Large intestine (tissue), 3 donors: Measurements from ENCODE around the gene RPL41. TPM values are rescaled to one million over a fixed set of nuclear protein-coding genes. Genes with fewer than 3 reads are reported as not detected.
A peak's percentile ranks its signal among the peaks of the same experiment; 100 is the strongest.
"Not testable (repeated sequence)": the region's sequence is repeated elsewhere in the genome, so short reads cannot be mapped to it uniquely, and the experiment has no call there.

Experiments
- DNase-seq, 2 donors: peaks; one replicate each; pipeline versions ENCODE4 v3.0.0 to v3.0.0-alpha.2; 2013
- H3K27ac ChIP-seq: one replicate; pipeline ENCODE4 v1.5.1; 2013; ENCODE audit warnings: low read length
- H3K27me3 ChIP-seq: 2 replicates; pipeline ENCODE4 v1.6.1; 2013; ENCODE audit warnings: low read length; ENCODE audit not compliant: control insufficient read depth, insufficient read depth
- H3K36me3 ChIP-seq: 2 replicates; pipeline ENCODE4 v1.6.1; 2013; ENCODE audit warnings: low read length; ENCODE audit not compliant: control insufficient read depth, insufficient read depth
- H3K4me1 ChIP-seq: one replicate; pipeline ENCODE4 v1.6.1; 2013; ENCODE audit warnings: low read length; ENCODE audit not compliant: control insufficient read depth, insufficient read depth
- H3K4me3 ChIP-seq: one replicate; pipeline ENCODE4 v1.5.1; 2013; ENCODE audit warnings: low read length
- H3K9me3 ChIP-seq: one replicate; pipeline ENCODE4 v1.6.1; 2013; ENCODE audit warnings: mild to moderate bottlenecking, low read depth, low read length, moderate library complexity; ENCODE audit not compliant: control insufficient read depth
- WGBS: methylation state at CpG from one replicate; pipeline ENCODE4 v1.1.5; 2013; ENCODE audit warnings: low lambda C conversion rate; ENCODE audit not compliant: insufficient coverage; 5-methylcytosine and 5-hydroxymethylcytosine counted together
- polyA plus RNA-seq: library from polyadenylated mRNA; unstranded; fragments of 120-200 nt; gene quantifications from one replicate; pipeline ENCODE4 v1.2.1, GENCODE V29; 2013

RPL41 gene
- polyA plus RNA-seq, 1 donor: 5,871 TPM

DNA sequence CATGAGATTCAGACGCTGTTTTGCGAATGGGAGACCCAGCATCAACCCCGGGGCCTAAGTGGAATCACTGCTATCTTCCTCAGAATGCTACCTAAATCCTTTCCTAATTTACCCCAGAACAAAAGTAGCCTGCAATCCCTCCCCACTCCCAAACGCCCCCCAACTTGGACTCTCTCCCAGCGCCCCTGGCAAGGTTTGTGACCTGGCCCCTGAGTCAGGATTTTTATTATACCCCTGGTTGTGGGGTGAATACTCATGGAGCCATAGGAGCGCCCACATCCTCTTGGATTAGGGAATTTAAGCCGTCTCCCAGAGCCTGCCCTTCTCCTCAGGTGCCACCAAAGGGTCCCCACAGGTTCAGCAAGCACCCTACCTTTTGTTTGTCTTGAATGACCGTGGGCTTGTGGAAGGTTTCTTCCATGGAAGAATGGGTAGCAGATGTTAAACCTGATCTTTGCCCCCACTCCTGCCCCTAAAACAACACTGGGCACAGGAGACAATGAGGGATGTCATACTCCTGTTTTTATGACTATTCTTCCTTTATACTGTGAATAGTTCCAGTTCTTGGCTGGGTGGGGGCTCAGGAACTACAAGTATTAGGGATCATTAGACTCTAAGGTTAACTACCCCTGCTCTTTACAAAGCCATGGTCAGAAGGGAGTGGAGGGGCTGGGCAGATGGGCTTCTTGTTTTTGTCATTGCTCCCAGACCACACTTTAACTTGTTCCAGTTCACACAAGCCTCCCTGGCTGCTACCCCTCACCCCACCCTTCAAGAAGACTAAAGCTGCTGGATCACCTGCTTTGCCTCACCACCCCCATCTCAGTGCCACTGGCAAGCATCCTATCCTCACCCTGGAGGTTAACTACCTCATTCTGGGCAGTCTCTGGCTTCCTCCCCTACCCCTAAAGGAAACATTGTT is 36.6 kb downstream of the RPL41 start:
- H3K4me3 ChIP-seq: peak overlapping the region; percentile 71
- no peaks in the 10 kb centered on the region for H3K27me3 ChIP-seq
- peaks cover 2% of the 10 kb centered on the region for H3K36me3 ChIP-seq
- H3K4me1 ChIP-seq: peaks cover 22% of the 10 kb centered on the region
- no peaks in the 10 kb centered on the region for H3K9me3 ChIP-seq
- no CpG with 5 or more reads among the region's 8 CpGs for WGBS
- peak in 1 of 2 donors; percentile 58 for DNase-seq
- H3K27ac ChIP-seq: peak overlapping the region; percentile 94

DNA sequence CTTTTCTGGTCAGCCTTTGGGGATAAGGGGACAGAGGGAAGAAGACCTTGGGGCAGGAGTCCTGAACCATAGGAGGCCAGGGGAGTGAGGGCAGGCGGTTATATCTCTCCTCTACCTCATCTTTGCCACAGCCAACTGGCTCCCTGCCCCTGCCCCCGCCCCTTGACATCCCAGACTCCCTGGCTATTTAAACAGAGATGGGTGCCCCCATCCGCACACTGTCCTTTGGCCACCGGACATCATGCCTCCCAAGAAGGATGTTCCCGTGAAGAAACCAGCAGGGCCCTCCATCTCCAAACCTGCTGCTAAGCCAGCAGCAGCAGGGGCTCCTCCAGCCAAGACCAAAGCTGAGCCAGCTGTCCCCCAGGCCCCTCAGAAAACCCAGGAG is 37.2 kb downstream of the RPL41 start:
- Histone ChIP-seq H3K27ac (peak overlapping the region; percentile 94), H3K9me3 (no peaks in the 10 kb centered on the region), H3K27me3 (no peaks in the 10 kb centered on the region), H3K4me1 (peaks cover 22% of the 10 kb centered on the region), H3K4me3 (no peak overlapping the region), H3K36me3 (peaks cover 2% of the 10 kb centered on the region)
- no peak for DNase-seq
- WGBS: no CpG with 5 or more reads among the region's 5 CpGs

DNA sequence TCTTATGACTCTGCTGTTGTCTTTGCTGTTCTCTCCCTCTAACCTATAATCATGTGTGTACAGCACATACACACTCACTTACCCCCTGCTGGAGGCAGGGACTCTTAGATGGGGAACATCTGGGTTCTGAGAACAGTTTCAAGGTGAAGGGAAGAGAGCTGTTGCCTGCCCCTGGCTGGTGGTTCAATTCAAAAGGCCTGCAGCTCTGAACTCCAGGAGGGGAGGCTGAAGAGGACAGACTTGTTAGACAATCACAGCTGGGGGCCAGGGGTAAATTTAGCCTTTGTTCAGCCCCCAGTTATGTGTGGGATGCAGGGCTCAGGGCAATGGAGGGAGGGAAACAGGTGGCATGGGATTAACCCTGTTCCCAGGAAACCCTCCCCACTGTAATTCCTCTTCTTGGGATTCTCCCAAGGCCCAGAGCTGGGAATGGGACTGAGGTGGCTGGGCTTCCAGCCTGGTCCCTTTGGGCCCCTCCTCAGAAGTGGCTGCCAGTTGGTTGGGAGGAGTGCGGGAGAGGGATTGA is 37.9 kb downstream of the RPL41 start:
- no peak for DNase-seq
- H3K9me3 ChIP-seq: no peaks in the 10 kb centered on the region
- H3K27me3 ChIP-seq: no peaks in the 10 kb centered on the region
- no peak overlapping the region for H3K27ac ChIP-seq
- peaks cover 2% of the 10 kb centered on the region for H3K36me3 ChIP-seq
- H3K4me3 ChIP-seq: no peak overlapping the region
- WGBS: no CpG with 5 or more reads among the region's 1 CpG
- H3K4me1 ChIP-seq: peaks cover 22% of the 10 kb centered on the region

DNA sequence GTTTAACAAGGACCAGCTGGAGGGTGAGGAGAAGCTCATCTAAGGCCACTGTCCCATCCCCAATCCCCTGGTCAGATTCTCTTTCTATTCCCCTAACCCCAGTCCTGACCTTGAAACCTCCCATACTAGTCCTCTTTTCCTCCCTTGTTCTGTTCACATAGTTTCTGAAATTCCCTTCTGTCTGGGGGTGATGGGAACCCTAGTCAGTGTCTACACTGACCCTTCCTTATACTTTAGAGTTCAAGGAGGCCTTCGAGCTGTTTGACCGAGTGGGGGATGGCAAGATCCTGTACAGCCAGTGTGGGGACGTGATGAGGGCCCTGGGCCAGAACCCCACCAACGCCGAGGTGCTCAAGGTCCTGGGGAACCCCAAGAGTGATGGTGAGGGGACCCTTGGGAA is 38.4 kb downstream of the RPL41 start:
- H3K27me3 ChIP-seq: no peaks in the 10 kb centered on the region
- peaks cover 26% of the 10 kb centered on the region for H3K4me1 ChIP-seq
- H3K4me3 ChIP-seq: no peak overlapping the region
- H3K36me3 ChIP-seq: peaks cover 7% of the 10 kb centered on the region
- H3K9me3 ChIP-seq: no peaks in the 10 kb centered on the region
- DNase-seq: no peak
- H3K27ac ChIP-seq: no peak overlapping the region
- WGBS: no CpG with 5 or more reads among the region's 5 CpGs

DNA sequence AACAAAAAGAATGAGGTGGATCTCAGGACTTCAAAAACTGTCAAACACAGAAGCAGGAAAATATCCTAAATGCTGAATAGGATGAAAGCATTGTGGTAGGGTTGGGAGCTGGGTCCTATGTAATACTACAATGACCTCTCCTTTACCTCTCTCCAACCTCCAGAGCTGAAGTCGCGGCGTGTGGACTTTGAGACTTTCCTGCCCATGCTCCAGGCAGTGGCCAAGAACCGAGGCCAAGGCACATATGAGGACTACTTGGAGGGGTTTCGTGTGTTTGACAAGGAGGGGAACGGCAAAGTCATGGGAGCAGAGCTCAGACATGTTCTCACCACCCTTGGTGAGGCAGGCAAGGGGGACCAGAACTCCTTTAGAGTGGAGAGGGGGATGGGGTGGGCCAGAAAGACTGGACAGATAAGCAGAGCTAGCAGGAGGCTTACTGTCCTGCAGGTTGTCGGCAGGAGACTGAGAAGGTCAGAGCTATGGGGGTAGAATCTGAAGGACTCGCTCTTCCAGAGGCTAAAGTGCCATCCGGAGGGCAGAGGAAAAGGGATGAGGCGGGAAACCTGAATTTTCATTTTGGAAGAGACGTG is 38.9 kb downstream of the RPL41 start:
- H3K27ac ChIP-seq: peak overlapping the region; percentile 10
- no peak overlapping the region for H3K4me3 ChIP-seq
- DNase-seq: peak in 1 of 2 donors; percentile 57
- no peaks in the 10 kb centered on the region for H3K27me3 ChIP-seq
- H3K9me3 ChIP-seq: no peaks in the 10 kb centered on the region
- peaks cover 32% of the 10 kb centered on the region for H3K4me1 ChIP-seq
- peaks cover 13% of the 10 kb centered on the region for H3K36me3 ChIP-seq
- 86% methylated on average over 3 of the region's 11 CpGs for WGBS

DNA sequence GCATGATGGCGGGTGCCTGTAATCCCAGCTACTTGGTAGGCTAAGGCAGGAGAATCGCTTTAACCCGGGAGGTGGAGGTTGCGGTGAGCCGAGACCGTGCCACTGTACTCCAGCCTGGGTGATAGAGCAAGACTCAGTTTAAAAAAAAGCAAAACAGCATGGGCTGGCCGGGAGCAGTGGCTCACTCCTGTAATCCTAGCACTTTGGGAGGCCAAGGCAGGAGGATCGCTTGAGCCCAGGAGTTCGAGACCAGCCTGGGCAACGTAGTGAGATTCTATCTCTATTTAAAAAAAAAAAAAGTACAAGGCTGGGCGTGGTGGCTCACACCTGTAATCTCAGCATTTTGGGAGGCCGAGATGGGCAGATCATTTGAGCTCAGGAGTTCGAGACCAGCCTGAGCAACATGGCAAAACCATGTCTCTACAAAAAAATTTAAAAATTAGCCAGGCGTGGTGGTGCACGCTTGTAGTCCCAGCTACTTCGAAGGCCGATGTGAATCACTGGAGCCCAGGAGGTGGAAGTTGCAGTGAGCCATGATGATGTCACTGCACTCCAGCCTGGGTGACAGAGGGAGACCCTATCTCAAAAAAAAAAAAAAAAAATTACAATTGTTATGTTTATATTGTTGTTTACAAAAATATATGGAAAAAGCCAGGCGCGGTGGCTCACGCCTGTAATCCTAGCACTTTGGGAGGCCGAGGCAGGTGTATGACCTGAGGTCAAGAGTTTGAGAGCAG is 40.2 kb downstream of the RPL41 start:
- peak overlapping the region; percentile 95 for H3K27ac ChIP-seq
- peaks cover 35% of the 10 kb centered on the region for H3K4me1 ChIP-seq
- peak overlapping the region; percentile 51 for H3K4me3 ChIP-seq
- 89% methylated on average over 3 of the region's 21 CpGs for WGBS
- not testable (repeated sequence) for DNase-seq, H3K27me3 ChIP-seq, H3K9me3 ChIP-seq
- peaks cover 25% of the 10 kb centered on the region for H3K36me3 ChIP-seq

DNA sequence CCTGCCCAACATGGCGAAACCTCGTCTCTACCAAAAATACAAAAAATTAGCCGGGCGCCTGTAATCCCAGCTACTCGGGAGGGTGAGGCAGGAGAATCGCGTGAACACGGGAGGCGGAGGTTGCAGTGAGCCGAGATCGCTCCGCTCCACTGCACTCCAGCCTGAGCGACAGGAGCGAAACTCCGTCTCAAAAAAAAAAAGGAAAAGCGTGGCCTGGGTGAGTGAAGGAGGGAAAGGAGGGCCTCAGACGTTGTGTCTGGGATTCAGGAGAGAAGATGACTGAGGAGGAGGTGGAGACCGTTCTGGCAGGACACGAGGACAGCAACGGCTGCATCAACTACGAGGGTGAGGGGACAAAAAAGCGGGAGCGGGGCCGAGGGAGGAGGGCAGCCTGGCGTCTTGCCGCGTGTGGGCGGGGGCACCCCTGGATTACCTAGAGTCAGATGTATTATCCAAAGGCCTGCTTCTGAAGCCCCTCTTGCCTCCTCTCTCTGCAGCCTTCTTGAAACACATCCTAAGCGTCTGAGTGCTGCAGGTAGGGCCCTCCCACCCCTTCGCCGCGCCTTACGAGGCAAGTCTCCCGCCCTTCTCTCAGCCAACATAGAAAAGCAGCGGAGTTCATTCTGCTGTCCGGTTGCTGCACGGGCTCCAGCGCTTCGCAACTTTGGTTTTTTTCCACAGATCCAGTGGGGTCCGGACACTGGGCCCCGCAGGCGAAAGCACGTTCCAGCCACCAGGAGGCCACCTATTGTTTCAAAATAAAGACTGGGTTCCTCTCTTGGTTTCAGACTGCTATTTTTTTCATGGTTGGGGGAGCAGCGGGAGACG is 41.0 kb downstream of the RPL41 start:
- Histone ChIP-seq H3K27ac (peak overlapping the region; percentile 95), H3K27me3 (no peaks in the 10 kb centered on the region), H3K4me3 (peak overlapping the region; percentile 51), H3K36me3 (peaks cover 33% of the 10 kb centered on the region), H3K9me3 (no peaks in the 10 kb centered on the region), H3K4me1 (peaks cover 35% of the 10 kb centered on the region)
- 0% methylated on average over 2 of the region's 45 CpGs for WGBS
- DNase-seq: peak; percentile 67 to 83

DNA sequence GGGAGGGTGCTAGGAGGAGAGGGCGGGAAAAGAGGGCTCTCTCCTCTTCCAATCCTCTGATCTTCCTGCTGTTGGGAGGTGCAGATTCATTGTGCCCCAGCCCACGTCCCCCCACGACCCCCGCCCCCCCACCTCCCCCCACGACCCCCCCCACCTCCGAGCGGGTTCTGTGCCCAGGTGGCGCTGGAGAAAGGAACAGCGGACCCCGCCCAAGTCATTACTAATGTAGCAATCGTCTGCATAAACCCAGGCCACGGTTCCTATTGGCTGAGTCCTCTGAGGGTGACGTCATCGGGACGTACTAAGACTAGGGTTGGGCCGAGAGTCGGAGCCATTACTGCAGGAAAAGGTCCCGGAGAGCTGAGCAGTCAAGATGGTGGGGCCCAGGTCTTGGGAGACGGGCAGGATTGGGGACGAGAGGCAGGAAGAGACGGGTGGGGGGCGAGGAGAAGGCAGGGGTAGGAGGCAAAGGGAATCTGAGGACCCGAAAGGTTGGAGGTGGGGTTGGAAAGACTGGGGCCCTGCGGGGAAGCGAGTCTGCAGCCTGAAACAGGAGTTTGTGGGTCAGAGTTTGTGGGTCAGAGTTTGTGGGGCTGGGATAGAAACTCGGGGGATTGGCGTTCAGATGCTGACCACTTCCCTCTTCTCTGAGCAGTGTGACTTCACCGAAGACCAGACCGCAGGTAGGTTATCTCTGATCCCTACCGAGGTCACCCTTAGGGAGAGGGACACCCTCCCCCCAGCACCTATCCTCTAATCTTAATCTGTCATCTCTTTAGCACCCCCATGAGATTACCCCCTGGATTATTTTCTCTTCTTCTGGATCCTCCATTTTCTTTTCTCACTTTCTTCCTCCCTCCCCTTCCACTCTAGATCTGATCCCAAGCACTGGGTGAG is 41.8 kb downstream of the RPL41 start, which contains the start of gene MYL6:
Gene MYL6, plus strand, starts transcription at position 331 of the 897 bp plus-strand sequence. Its CDS starts 43 bp downstream, at position 374.
- 0% methylated on average over 3 of the region's 30 CpGs for WGBS
- Histone ChIP-seq H3K4me1 (peaks cover 30% of the 10 kb centered on the region), H3K27ac (peak within 1 kb of the TSS; percentile 95)

DNA sequence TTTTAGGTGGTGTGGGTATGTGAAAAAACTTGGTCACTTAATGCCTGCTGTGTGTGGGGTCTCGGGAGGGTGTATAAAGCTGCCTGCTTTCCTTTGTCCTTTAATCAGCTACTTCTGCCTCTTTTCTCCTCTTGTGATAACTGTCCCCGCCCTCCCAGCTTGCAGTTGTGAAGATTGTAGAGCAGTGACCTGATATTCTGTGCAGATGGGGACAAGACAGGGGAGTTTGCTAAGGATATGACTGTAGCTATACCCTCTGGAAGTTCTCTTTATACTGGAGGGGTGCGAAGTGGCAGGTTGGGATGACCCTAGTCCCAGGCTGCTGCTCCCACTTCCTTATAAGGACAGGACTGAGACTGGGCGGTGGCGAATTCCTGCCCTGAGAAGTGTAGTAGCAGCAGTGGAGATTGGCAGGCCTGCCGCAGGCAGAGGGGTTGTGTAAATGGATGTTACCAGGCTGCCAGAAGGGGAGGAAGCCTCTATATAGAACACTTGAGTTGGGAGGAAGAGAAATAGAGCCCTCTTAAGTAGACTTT is 42.6 kb downstream of the RPL41 start:
- WGBS: no CpG with 5 or more reads among the region's 6 CpGs
- Histone ChIP-seq H3K27ac (peak overlapping the region; percentile 95), H3K36me3 (peaks cover 48% of the 10 kb centered on the region), H3K27me3 (no peaks in the 10 kb centered on the region), H3K9me3 (no peaks in the 10 kb centered on the region), H3K4me3 (peak overlapping the region; percentile 88), H3K4me1 (peaks cover 27% of the 10 kb centered on the region)
- DNase-seq: peak; percentile 80 to 86

More for the DNA sequence above, 41.8 kb downstream of the RPL41 start, which contains the start of gene MYL6:
- Histone ChIP-seq H3K36me3 (peaks cover 41% of the 10 kb centered on the region), H3K27me3 (no peaks in the 10 kb centered on the region), H3K4me3 (peak within 1 kb of the TSS; percentile 88), H3K9me3 (no peaks in the 10 kb centered on the region)
- peak; percentile 98 to 99 for DNase-seq
